Keratinocyte (primary cell): ENCODE data around the gene APCDD1. TPM values are rescaled to one million over a fixed set of nuclear protein-coding genes. Genes with fewer than 3 reads are reported as not detected.

Experiments
- DNase-seq: peaks from one replicate; pipeline ENCODE4 v3.0.0-alpha.2; 2011; ENCODE audit warnings: low read depth, missing footprints, low spot score
- FAIRE-seq: peaks from 2 replicates; lab custom pipeline; 2011; peaks lifted over from hg19 to GRCh38; lab: Jason Lieb, UNC
- H2AFZ ChIP-seq: 2 replicates; pipeline ENCODE4 v1.6.0; 2012; ENCODE audit warnings: low read length, control low read depth, inconsistent platforms; ENCODE audit not compliant: control insufficient read depth
- H3K27ac ChIP-seq: 2 replicates; pipeline ENCODE4 v1.5.1; 2011; ENCODE audit warnings: low read length; ENCODE audit not compliant: control insufficient read depth, insufficient read depth
- H3K27me3 ChIP-seq: 3 replicates; pipeline ENCODE4 v1.6.0; 2011; ENCODE audit warnings: low read length; ENCODE audit not compliant: control insufficient read depth, insufficient read depth; ENCODE audit errors: extremely low read depth
- H3K36me3 ChIP-seq, 2 experiments: 2 replicates in 1 of 2; 3 replicates in 1 of 2; pipeline ENCODE4 v1.5.1; 2011; ENCODE audit warnings: low read length in 2 of 2, mild to moderate bottlenecking in 1 of 2; ENCODE audit not compliant: control insufficient read depth in 2 of 2, insufficient read depth in 2 of 2; ENCODE audit errors: extremely low read depth in 1 of 2
- H3K4me1 ChIP-seq: 3 replicates; pipeline ENCODE4 v1.5.1; 2011; ENCODE audit warnings: low read length; ENCODE audit not compliant: control insufficient read depth, insufficient read depth; ENCODE audit errors: extremely low read depth
- H3K4me2 ChIP-seq: 3 replicates; pipeline ENCODE4 v1.6.0; 2011; ENCODE audit warnings: low read depth, low read length; ENCODE audit not compliant: control insufficient read depth, insufficient read depth; ENCODE audit errors: extremely low read depth
- H3K4me3 ChIP-seq, 3 experiments: fragments of 200-600 bp in 1 of 3; sonication (generic) in 1 of 3; 2 replicates in 2 of 3; 3 replicates in 1 of 3; pipeline ENCODE4 v1.5.1; 2011 to 2016; ENCODE audit warnings: low read length in 3 of 3, mild to moderate bottlenecking in 3 of 3, control low read depth in 2 of 3, inconsistent platforms in 1 of 3, low read depth in 1 of 3, mixed read lengths in 1 of 3, mixed run types in 1 of 3, moderate library complexity in 1 of 3; ENCODE audit not compliant: control insufficient read depth in 2 of 3, insufficient read depth in 2 of 3; ENCODE audit errors: extremely low read depth in 1 of 3
- H3K79me2 ChIP-seq: 2 replicates; pipeline ENCODE4 v1.6.0; 2012; ENCODE audit warnings: low read length; ENCODE audit not compliant: control insufficient read depth, insufficient read depth
- H3K9ac ChIP-seq: 3 replicates; pipeline ENCODE4 v1.6.0; 2011; ENCODE audit warnings: low read length; ENCODE audit not compliant: control insufficient read depth, insufficient read depth; ENCODE audit errors: extremely low read depth
- H3K9me1 ChIP-seq: 3 replicates; pipeline ENCODE4 v1.6.0; 2011; ENCODE audit warnings: low read length; ENCODE audit not compliant: control insufficient read depth, insufficient read depth; ENCODE audit errors: extremely low read depth
- H3K9me3 ChIP-seq: 2 replicates; pipeline ENCODE4 v1.5.1; 2012; ENCODE audit warnings: low read depth, low read length; ENCODE audit not compliant: control insufficient read depth
- H4K20me1 ChIP-seq: 3 replicates; pipeline ENCODE4 v1.6.0; 2011; ENCODE audit warnings: low read length; ENCODE audit not compliant: control insufficient read depth, insufficient read depth; ENCODE audit errors: extremely low read depth
- EZH2 ChIP-seq: IDR thresholded peaks from one replicate; pipeline ENCODE4 v1.6.1; 2012; ENCODE audit warnings: inconsistent platforms, mild to moderate bottlenecking, low read length, moderate library complexity
- dilution Hi-C: fragments of 300-500 bp; cut with MboI; formaldehyde crosslinking; loops from one replicate; pipeline ENCODE4 v1.7.0; 2020; ENCODE audit warnings: low sequenced_read_pairs; ENCODE audit not compliant: extremely low pct_ligation_motif_present
- polyA plus RNA-seq, 5 experiments: library from polyadenylated mRNA; depleted of rRNA in 3 of 5; stranded (reverse) in 3 of 5; stranded (forward) in 1 of 5; unstranded in 1 of 5; fragments of >200 nt; gene quantifications; 1 replicate in 1 of 5; 2 replicates in 3 of 5; 3 replicates in 1 of 5; pipeline versions ENCODE4 v1.2.1 to v1.2.3, GENCODE V29; 2011 to 2012; ENCODE audit warnings: missing spikeins in 2 of 5, low read depth in 1 of 5, low replicate concordance in 1 of 5
- TF ChIP-seq, protein P1 (sequence below), 3 experiments: IDR thresholded peaks in 1 of 3; conservative IDR thresholded peaks in 1 of 3; optimal IDR thresholded peaks in 1 of 3; 2 replicates in 2 of 3; 3 replicates in 1 of 3; pipeline versions ENCODE3 to v1.5.1; 2011; ENCODE audit warnings: low read length in 3 of 3, mild to moderate bottlenecking in 3 of 3, moderate library complexity in 2 of 3, control low read depth in 1 of 3, inconsistent platforms in 1 of 3; ENCODE audit not compliant: insufficient read depth in 2 of 3; ENCODE audit errors: extremely low read depth in 1 of 3

Gene APCDD1
- polyA plus RNA-seq, 1 donor (not counting 4 experiments of a cell fraction or from before 2014, with no cell fraction given): 8.5 TPM

DNA sequence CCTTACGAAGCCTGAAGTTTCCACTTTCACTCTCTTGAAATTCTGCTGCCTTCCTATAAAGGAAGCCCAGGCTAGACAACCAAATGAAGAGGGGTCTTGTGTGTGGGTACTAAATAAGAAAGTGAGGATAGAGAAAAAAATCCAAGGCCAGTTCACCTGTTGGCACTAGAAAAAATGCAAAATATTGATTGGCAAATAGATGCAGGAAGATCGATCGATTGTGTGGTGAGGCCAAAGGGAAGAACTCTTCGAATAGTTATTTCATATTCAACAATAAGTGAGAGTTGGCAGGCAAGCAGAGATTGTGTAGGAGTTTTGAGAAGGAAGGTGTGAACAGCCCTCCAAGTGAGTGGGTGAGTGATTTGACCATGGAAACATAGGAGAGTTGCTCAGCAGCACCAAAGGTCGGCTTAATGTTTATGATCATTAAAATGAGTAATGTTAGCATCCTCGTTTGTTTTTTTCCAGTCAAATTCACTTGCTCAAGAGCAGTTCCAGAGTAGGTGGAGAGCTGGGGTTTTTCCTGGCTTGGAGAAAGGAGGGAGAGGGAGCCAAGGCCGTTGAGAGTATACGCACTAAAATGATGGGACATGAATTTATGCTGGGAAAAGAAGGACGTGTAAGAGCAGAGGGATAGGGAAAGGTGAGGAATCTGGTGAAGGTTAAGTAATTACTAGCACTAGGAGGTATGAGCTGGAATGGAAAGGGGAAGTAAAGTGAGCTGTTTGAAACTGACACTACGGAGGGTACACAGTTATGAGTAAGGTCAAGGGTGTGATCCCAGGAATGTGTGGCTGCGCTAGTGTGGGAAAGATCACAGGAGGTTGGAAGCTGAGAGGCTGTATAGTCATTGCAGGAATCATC is 70.3 kb downstream of the APCDD1 start:
- Histone ChIP-seq H3K9ac (no peak overlapping the region), H2AFZ (peak overlapping the region; percentile 68), H3K4me1 (peaks cover 22% of the 10 kb centered on the region), H4K20me1 (no peaks in the 10 kb centered on the region), H3K9me3 (no peaks in the 10 kb centered on the region), H3K36me3 (no peaks in the 10 kb centered on the region), H3K4me2 (peak overlapping the region; percentile 74), H3K27ac (no peak overlapping the region), H3K4me3 (no peak overlapping the region), H3K79me2 (peaks cover 36% of the 10 kb centered on the region), H3K27me3 (no peaks in the 10 kb centered on the region), H3K9me1 (peaks cover 5% of the 10 kb centered on the region)
- TF ChIP-seq, protein P1, sequence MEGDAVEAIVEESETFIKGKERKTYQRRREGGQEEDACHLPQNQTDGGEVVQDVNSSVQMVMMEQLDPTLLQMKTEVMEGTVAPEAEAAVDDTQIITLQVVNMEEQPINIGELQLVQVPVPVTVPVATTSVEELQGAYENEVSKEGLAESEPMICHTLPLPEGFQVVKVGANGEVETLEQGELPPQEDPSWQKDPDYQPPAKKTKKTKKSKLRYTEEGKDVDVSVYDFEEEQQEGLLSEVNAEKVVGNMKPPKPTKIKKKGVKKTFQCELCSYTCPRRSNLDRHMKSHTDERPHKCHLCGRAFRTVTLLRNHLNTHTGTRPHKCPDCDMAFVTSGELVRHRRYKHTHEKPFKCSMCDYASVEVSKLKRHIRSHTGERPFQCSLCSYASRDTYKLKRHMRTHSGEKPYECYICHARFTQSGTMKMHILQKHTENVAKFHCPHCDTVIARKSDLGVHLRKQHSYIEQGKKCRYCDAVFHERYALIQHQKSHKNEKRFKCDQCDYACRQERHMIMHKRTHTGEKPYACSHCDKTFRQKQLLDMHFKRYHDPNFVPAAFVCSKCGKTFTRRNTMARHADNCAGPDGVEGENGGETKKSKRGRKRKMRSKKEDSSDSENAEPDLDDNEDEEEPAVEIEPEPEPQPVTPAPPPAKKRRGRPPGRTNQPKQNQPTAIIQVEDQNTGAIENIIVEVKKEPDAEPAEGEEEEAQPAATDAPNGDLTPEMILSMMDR (optimal IDR thresholded peaks at IDR 0.05 in 1 of 3, IDR thresholded peaks at IDR 0.05 in 1 of 3, conservative IDR thresholded peaks at IDR 0.05 in 1 of 3; ENCODE audit: extremely low read depth in 1 of 3, insufficient read depth in 2 of 3, low read length in 3 of 3): no peak
- no peak for TF ChIP-seq EZH2
- DNase-seq (no peak), FAIRE-seq (no peak)
- dilution Hi-C loops: no loop called here

DNA sequence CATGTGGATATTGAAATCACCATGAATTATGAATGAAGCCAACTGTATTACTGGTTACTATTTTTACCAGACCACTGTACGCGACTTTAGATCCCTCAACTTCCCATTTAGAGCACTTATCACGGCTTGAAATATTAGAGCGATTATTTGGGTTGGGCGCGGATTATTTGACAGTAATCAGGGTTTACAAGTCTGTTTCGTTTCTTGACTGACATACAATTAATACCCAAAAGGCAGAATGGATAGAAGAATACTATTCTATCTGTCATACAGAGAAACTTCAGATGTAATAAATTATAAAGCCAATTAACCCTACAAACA is 70.9 kb downstream of the APCDD1 start:
- peaks cover 5% of the 10 kb centered on the region for H3K9me1 ChIP-seq
- peak overlapping the region; percentile 73 to 97 (median 90) for H3K4me3 ChIP-seq
- no peaks in the 10 kb centered on the region for H3K9me3 ChIP-seq
- H3K36me3 ChIP-seq: no peaks in the 10 kb centered on the region
- no peak for TF ChIP-seq EZH2
- TF ChIP-seq, protein P1 (optimal IDR thresholded peaks at IDR 0.05 in 1 of 3, IDR thresholded peaks at IDR 0.05 in 1 of 3, conservative IDR thresholded peaks at IDR 0.05 in 1 of 3; ENCODE audit: extremely low read depth in 1 of 3, insufficient read depth in 2 of 3, low read length in 3 of 3): no peak
- peak overlapping the region; percentile 86 for H3K9ac ChIP-seq
- peaks cover 42% of the 10 kb centered on the region for H3K79me2 ChIP-seq
- no peaks in the 10 kb centered on the region for H4K20me1 ChIP-seq
- H3K4me2 ChIP-seq: peak overlapping the region; percentile 74
- H3K27ac ChIP-seq: peak overlapping the region; percentile 74
- peak overlapping the region; percentile 68 for H2AFZ ChIP-seq
- peaks cover 21% of the 10 kb centered on the region for H3K4me1 ChIP-seq
- FAIRE-seq (no peak), DNase-seq (no peak)
- H3K27me3 ChIP-seq: no peaks in the 10 kb centered on the region
- dilution Hi-C loops: no loop called here
